Osteoblast (primary cell): ENCODE data around the gene SFRP5. TPM values are rescaled to one million over a fixed set of nuclear protein-coding genes. Genes with fewer than 3 reads are reported as not detected.

Source experiments
- DNase-seq: peaks from one replicate; pipeline ENCODE4 v3.0.0; 2011; ENCODE audit warnings: low spot score, mixed read lengths; ENCODE audit not compliant: insufficient read length; ENCODE audit errors: missing footprints
- H2AFZ ChIP-seq: 2 replicates; pipeline ENCODE4 v1.6.0; 2011; ENCODE audit warnings: mild to moderate bottlenecking, low read length
- H3K27ac ChIP-seq: 2 replicates; pipeline ENCODE4 v1.5.1; 2011; ENCODE audit warnings: mild to moderate bottlenecking, low read depth, low read length, moderate library complexity
- H3K27me3 ChIP-seq: 2 replicates; pipeline ENCODE4 v1.6.0; 2012; ENCODE audit warnings: mild to moderate bottlenecking, control low read depth, inconsistent platforms, low read length, moderate library complexity; ENCODE audit not compliant: insufficient read depth
- H3K36me3 ChIP-seq: 2 replicates; pipeline ENCODE4 v1.5.1; 2011; ENCODE audit warnings: mild to moderate bottlenecking, low read length, control low read depth, moderate library complexity; ENCODE audit not compliant: insufficient read depth
- H3K4me1 ChIP-seq: 2 replicates; pipeline ENCODE4 v1.5.1; 2011; ENCODE audit warnings: mild to moderate bottlenecking, low read length, control low read depth, moderate library complexity; ENCODE audit not compliant: insufficient read depth
- H3K4me2 ChIP-seq: 2 replicates; pipeline ENCODE4 v1.6.0; 2011; ENCODE audit warnings: mild to moderate bottlenecking, low read length; ENCODE audit not compliant: insufficient read depth
- H3K4me3 ChIP-seq: fragments of 200-600 bp; sonication (generic); 3 replicates; pipeline ENCODE4 v1.5.1; 2012; ENCODE audit warnings: mild to moderate bottlenecking, low read length, inconsistent platforms; ENCODE audit not compliant: insufficient read depth
- H3K79me2 ChIP-seq: 2 replicates; pipeline ENCODE4 v1.6.0; 2012; ENCODE audit warnings: mild to moderate bottlenecking, low read length, control low read depth, inconsistent platforms; ENCODE audit not compliant: insufficient read depth
- H3K9me3 ChIP-seq: 2 replicates; pipeline ENCODE4 v1.5.1; 2011; ENCODE audit warnings: low read depth, low read length, control low read depth
- H4K20me1 ChIP-seq: 2 replicates; pipeline ENCODE4 v1.6.0; 2012; ENCODE audit warnings: mild to moderate bottlenecking, low read length, control low read depth; ENCODE audit not compliant: insufficient read depth
- total RNA-seq: library from RNA; depleted of rRNA; stranded (reverse); fragments of >200 nt; gene quantifications from 2 replicates; pipeline ENCODE4 v1.2.3, GENCODE V29; 2012
- TF ChIP-seq, protein P1 (sequence below): IDR thresholded peaks from 2 replicates; pipeline ENCODE4 v1.5.1; 2011; ENCODE audit warnings: mild to moderate bottlenecking, low read depth, low read length, moderate library complexity; ENCODE audit errors: extremely low read depth

SFRP5 gene
- total RNA-seq, 1 donor = not detected

DNA sequence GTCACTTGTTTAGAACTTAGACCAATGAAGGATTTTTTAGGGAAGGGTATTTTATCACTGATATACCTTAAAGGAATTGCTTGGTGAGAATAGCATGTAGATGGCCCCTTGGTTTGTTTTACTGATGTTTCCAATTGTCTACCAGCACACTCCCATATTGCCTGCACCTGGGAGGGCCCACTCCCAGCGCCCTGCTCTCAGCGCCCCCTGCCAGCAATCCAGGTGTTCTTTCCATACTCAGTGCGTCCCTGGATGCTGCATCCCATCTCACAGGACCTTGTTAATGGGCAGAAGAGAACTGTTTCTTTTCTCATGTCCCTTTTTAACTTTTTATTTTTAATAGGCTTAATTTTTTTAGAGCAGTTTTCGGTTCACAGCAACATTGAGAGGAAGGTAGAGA, 24.1 kb upstream of the SFRP5 start:
- no peaks in the 10 kb centered on the region for H3K4me1 ChIP-seq
- no peak overlapping the region for H2AFZ ChIP-seq
- no peak for DNase-seq
- H3K79me2 ChIP-seq = no peaks in the 10 kb centered on the region
- no peaks in the 10 kb centered on the region for H4K20me1 ChIP-seq
- H3K27me3 ChIP-seq = peaks cover 2% of the 10 kb centered on the region
- H3K4me3 ChIP-seq = no peak overlapping the region
- TF ChIP-seq, protein P1, sequence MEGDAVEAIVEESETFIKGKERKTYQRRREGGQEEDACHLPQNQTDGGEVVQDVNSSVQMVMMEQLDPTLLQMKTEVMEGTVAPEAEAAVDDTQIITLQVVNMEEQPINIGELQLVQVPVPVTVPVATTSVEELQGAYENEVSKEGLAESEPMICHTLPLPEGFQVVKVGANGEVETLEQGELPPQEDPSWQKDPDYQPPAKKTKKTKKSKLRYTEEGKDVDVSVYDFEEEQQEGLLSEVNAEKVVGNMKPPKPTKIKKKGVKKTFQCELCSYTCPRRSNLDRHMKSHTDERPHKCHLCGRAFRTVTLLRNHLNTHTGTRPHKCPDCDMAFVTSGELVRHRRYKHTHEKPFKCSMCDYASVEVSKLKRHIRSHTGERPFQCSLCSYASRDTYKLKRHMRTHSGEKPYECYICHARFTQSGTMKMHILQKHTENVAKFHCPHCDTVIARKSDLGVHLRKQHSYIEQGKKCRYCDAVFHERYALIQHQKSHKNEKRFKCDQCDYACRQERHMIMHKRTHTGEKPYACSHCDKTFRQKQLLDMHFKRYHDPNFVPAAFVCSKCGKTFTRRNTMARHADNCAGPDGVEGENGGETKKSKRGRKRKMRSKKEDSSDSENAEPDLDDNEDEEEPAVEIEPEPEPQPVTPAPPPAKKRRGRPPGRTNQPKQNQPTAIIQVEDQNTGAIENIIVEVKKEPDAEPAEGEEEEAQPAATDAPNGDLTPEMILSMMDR = no peak
- peaks cover 14% of the 10 kb centered on the region for H3K9me3 ChIP-seq
- H3K27ac ChIP-seq = no peak overlapping the region
- no peak overlapping the region for H3K4me2 ChIP-seq
- H3K36me3 ChIP-seq = no peaks in the 10 kb centered on the region

DNA sequence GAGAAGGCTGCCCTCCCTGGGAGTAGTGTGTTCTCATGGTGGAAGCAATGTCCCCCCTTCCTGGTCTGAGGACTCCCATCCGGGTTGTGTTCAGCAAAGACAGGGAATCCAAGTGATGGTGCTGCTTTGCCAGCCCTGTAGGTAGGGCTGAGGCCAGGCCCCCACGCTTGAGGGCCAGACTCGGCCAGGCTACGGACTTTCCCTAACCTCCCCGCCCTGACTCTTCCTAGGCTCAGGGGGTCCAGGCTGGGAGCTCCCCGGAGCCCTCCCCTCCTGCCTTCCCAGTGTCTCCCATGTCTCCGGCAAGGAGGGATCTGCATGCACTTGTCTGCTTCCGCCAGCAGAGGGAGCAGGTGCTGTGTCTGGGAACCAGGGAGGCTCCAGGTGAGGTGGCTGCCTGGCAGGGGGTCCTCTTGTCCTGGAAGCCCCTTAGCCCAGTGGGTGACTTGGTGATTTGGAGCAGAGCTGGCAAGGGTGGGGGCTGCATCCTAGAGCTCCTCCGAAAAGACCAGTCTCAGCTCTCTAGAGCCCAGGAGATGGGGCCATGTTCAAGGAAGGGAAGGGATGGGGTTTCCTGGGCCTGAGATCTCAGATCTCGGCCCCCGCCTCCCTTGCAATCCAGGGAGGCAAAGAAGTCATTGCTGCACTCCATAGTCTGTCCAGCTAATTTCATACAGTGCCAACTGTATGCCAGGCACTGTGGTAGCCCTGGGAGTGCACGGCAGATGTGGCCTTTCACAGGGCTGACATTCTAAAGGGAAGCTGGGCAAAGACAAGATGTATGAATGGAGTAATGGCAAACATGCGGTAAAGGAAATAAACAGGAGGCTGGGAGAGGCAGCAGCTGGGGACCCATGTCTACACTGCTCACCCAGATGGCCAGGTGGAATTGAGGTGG, 20.3 kb upstream of the SFRP5 start:
- no peak overlapping the region for H3K27ac ChIP-seq
- H3K4me3 ChIP-seq = no peak overlapping the region
- peaks cover 12% of the 10 kb centered on the region for H3K27me3 ChIP-seq
- peak; percentile 88 for DNase-seq
- H4K20me1 ChIP-seq = no peaks in the 10 kb centered on the region
- no peaks in the 10 kb centered on the region for H3K36me3 ChIP-seq
- no peaks in the 10 kb centered on the region for H3K79me2 ChIP-seq
- TF ChIP-seq, protein P1 = peak; percentile 89
- no peaks in the 10 kb centered on the region for H3K4me1 ChIP-seq
- no peak overlapping the region for H2AFZ ChIP-seq
- H3K4me2 ChIP-seq = no peak overlapping the region
- no peaks in the 10 kb centered on the region for H3K9me3 ChIP-seq

DNA sequence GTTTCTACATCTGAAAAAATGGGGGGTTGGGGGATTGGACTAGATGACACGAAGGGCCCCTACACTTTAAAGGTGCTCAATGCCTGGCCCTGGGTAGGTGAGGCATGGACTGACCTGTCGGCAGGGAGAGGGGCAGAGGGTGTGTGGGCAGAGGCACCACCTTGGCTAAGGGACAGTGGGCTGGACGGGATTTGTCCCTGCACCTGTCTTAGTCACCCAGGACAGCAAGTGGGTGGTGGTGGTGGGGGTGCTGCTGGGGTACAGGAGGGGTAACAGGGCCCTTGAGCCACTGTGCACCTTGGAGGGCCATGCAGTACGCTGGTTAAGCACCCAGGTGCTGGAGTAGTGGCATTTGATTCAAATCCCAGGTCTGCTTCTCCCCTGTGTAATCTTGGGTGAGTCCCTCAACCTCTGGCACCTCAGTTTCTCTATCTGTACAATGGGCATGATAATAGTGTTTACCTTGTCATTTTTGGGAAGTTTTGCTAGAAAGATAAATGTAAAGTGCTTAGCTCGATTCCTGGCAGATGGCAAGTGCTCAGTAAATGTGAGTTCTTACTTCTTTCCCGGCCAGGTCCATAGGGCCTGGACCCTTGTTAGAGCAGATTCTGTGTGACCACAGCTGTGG, 18.1 kb upstream of the SFRP5 start:
- Histone ChIP-seq H3K4me3 (no peak overlapping the region), H3K79me2 (no peaks in the 10 kb centered on the region), H3K27me3 (peaks cover 14% of the 10 kb centered on the region)

More for the DNA sequence above, 18.1 kb upstream of the SFRP5 start:
- Histone ChIP-seq H3K27ac (no peak overlapping the region), H3K4me2 (no peak overlapping the region), H4K20me1 (no peaks in the 10 kb centered on the region), H3K4me1 (no peaks in the 10 kb centered on the region), H3K36me3 (no peaks in the 10 kb centered on the region), H3K9me3 (no peaks in the 10 kb centered on the region), H2AFZ (no peak overlapping the region)
- TF ChIP-seq, protein P1 = no peak
- peak; percentile 42 for DNase-seq
